MM.1S (cell line): Measurements from ENCODE around the gene AGPAT3.
"Not testable (repeated sequence)": the region's sequence is repeated elsewhere in the genome, so short reads cannot be mapped to it uniquely, and the experiment has no call there.

Source experiments
- DNase-seq: peaks from one replicate; pipeline ENCODE4 v3.0.0-alpha.2; 2015
- H2AFZ ChIP-seq: fragments of 300-600 bp; sonication (generic); 2 replicates; pipeline ENCODE4 v1.6.0; 2016; ENCODE audit warnings: antibody characterized with exemption, low read length
- H3F3A ChIP-seq: fragments of 300-600 bp; sonication (generic); 2 replicates; pipeline ENCODE4 v1.6.1; 2016; ENCODE audit warnings: mild to moderate bottlenecking, antibody characterized with exemption, low read length, moderate library complexity, mixed read lengths; ENCODE audit not compliant: insufficient read depth
- H3K27ac ChIP-seq: fragments of 300-600 bp; sonication (generic); 2 replicates; pipeline ENCODE4 v1.5.1; 2016; ENCODE audit warnings: mild to moderate bottlenecking, low read length
- H3K27me3 ChIP-seq: fragments of 300-600 bp; sonication (generic); replicated peaks from 2 replicates; pipeline ENCODE4 v1.6.0; 2016; ENCODE audit warnings: low read length; ENCODE audit not compliant: insufficient read depth
- H3K36me3 ChIP-seq: fragments of 300-600 bp; sonication (generic); replicated peaks from 2 replicates; pipeline ENCODE4 v1.6.1; 2016; ENCODE audit warnings: mild to moderate bottlenecking, low read length, mixed read lengths; ENCODE audit not compliant: insufficient read depth
- H3K4me1 ChIP-seq: fragments of 300-600 bp; sonication (generic); 2 replicates; pipeline ENCODE4 v1.6.1; 2016; ENCODE audit warnings: low read length, mixed read lengths
- H3K4me2 ChIP-seq: fragments of 300-600 bp; sonication (generic); 2 replicates; pipeline ENCODE4 v1.6.0; 2016; ENCODE audit warnings: low read depth, low read length
- H3K4me3 ChIP-seq: fragments of 300-600 bp; sonication (generic); 2 replicates; pipeline ENCODE4 v1.5.1; 2016; ENCODE audit warnings: low read length, mixed read lengths
- H3K79me2 ChIP-seq: fragments of 300-600 bp; sonication (generic); 2 replicates; pipeline ENCODE4 v1.6.1; 2016; ENCODE audit warnings: mixed run types, low read length, mixed read lengths
- H3K9ac ChIP-seq: fragments of 300-600 bp; sonication (generic); 2 replicates; pipeline ENCODE4 v1.6.1; 2016; ENCODE audit warnings: low read length, mixed read lengths
- H3K9me2 ChIP-seq: fragments of 300-600 bp; sonication (generic); replicated peaks from 2 replicates; pipeline ENCODE4 v1.6.1; 2016; ENCODE audit warnings: mild to moderate bottlenecking, low read length, mixed read lengths; ENCODE audit not compliant: insufficient read depth
- H3K9me3 ChIP-seq: fragments of 300-600 bp; sonication (generic); replicated peaks from 2 replicates; pipeline ENCODE4 v1.6.1; 2016; ENCODE audit warnings: mild to moderate bottlenecking, low read length, mixed read lengths; ENCODE audit not compliant: insufficient read depth
- H4K20me1 ChIP-seq: fragments of 300-600 bp; sonication (generic); 2 replicates; pipeline ENCODE4 v1.6.1; 2016; ENCODE audit warnings: mild to moderate bottlenecking, low read length, moderate library complexity, mixed read lengths; ENCODE audit not compliant: insufficient read depth
- CTCF ChIP-seq: fragments of 300-600 bp; sonication (generic); IDR thresholded peaks from 2 replicates; pipeline ENCODE4 v1.5.1; 2016; ENCODE audit warnings: antibody characterized with exemption, low read length, mixed read lengths
- EZH2 ChIP-seq: fragments of 300-600 bp; sonication (generic); optimal IDR thresholded peaks from 2 replicates; pipeline ENCODE3; 2017; ENCODE audit warnings: low read depth, mild to moderate bottlenecking, antibody characterized with exemption, low read length, mixed read lengths
- EZH2phosphoT487 ChIP-seq: fragments of 300-600 bp; sonication (generic); IDR thresholded peaks from 2 replicates; pipeline ENCODE4 v1.6.1; 2018; ENCODE audit warnings: antibody characterized with exemption, low read length

Gene AGPAT3

DNA sequence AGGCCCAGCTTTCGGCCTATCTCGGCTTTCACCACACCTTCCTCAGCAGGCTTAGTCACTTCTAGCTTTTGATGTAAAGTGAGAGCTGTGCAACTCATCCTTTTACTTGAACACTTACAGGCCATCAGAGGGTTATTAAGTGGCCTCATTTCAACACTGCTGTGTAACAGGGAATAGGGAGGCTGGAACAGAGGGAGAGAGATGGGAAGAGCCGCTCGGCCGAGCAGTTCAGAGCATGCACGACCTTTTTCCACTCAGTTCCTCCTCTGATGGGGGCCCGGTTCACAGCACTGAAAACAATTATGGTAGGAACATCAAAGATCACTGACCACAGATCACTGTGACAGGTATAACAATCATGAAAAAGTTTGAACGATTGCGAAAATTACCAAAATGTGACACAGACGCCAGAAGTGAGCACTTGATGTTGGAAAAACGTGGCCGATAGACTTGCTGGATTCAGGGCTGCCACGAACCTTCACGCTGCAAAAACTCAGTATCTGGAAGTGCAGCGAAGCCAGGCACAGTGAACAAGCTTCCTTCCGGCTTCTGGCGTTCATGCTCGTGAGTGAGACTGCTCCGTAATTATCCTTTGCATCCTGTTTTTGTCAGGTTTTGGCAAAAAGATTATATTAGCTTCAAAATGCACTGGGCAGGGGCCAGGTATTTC lies 28.6 kb downstream of the AGPAT3 start:
- peaks cover 83% of the 10 kb centered on the region for H3K79me2 ChIP-seq
- no peak overlapping the region for H3K9ac ChIP-seq
- no peak overlapping the region for H3K27ac ChIP-seq
- no peak overlapping the region for H2AFZ ChIP-seq
- no peaks in the 10 kb centered on the region for H3K27me3 ChIP-seq
- H3K9me2 ChIP-seq = no peaks in the 10 kb centered on the region
- no peak overlapping the region for H3K4me3 ChIP-seq
- H3F3A ChIP-seq = no peaks in the 10 kb centered on the region
- TF ChIP-seq EZH2phosphoT487 = no peak
- TF ChIP-seq EZH2 = no peak
- TF ChIP-seq CTCF = no peak
- H3K4me2 ChIP-seq = no peak overlapping the region
- H4K20me1 ChIP-seq = 0 out of 2 replicates have a peak, but pooled peaks cover 5% of the 10 kb centered on the region
- no peaks in the 10 kb centered on the region for H3K36me3 ChIP-seq
- no peak for DNase-seq
- H3K4me1 ChIP-seq = no peaks in the 10 kb centered on the region
- no peaks in the 10 kb centered on the region for H3K9me3 ChIP-seq

- Histone ChIP-seq H3K36me3 (0 out of 2 replicates have a peak, but pooled peaks cover 2% of the 10 kb centered on the region), H3K4me2 (no peak overlapping the region), H3K27me3 (no peaks in the 10 kb centered on the region), H3K4me3 (no peak overlapping the region), H3K4me1 (no peaks in the 10 kb centered on the region), H4K20me1 (0 out of 2 replicates have a peak, but pooled peaks cover 5% of the 10 kb centered on the region), H3F3A (no peaks in the 10 kb centered on the region), H3K9me3 (no peaks in the 10 kb centered on the region), H3K79me2 (peaks cover 83% of the 10 kb centered on the region), H3K9ac (no peak overlapping the region), H2AFZ (no peak overlapping the region), H3K27ac (no peak overlapping the region), H3K9me2 (no peaks in the 10 kb centered on the region)
- DNase-seq = no peak
- TF ChIP-seq EZH2 = no peak
- no peak for TF ChIP-seq EZH2phosphoT487
- no peak for TF ChIP-seq CTCF
Measured at GRCh38 chr21:43894206-43894577, 29.2 kb downstream of the AGPAT3 start.

DNA sequence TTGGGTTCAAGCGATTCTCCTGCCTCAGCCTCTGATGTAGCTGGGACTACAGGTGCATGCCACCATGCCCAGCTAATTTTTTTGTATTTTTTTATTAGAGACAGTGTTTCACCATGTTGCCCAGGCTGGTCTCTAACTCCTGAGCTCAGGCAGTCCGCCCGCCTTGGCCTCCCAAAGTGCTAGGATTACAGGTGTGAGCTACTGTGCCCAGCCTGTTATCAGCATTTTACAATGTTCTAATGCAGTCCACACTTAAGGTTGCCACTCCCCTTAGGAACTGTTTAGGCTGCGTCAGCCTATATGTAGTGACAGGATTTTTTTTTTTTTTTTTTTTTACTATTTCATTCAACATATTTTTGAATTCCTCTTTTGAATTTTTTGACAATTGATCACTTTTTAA lies 30.2 kb downstream of the AGPAT3 start:
- H2AFZ ChIP-seq = no peak overlapping the region
- H3K9me3 ChIP-seq = no peaks in the 10 kb centered on the region
- H3F3A ChIP-seq = no peaks in the 10 kb centered on the region
- no peak for DNase-seq
- 0 out of 2 replicates have a peak, but pooled peaks cover 2% of the 10 kb centered on the region for H3K36me3 ChIP-seq
- H3K9me2 ChIP-seq = no peaks in the 10 kb centered on the region
- H3K27me3 ChIP-seq = no peaks in the 10 kb centered on the region
- H3K4me1 ChIP-seq = no peaks in the 10 kb centered on the region
- no peak overlapping the region for H3K9ac ChIP-seq
- no peak overlapping the region for H3K27ac ChIP-seq
- no peak overlapping the region for H3K4me3 ChIP-seq
- H4K20me1 ChIP-seq = 0 out of 2 replicates have a peak, but pooled peaks cover 5% of the 10 kb centered on the region
- H3K79me2 ChIP-seq = peaks cover 83% of the 10 kb centered on the region
- TF ChIP-seq CTCF = no peak
- no peak for TF ChIP-seq EZH2
- no peak for TF ChIP-seq EZH2phosphoT487
- no peak overlapping the region for H3K4me2 ChIP-seq

DNA sequence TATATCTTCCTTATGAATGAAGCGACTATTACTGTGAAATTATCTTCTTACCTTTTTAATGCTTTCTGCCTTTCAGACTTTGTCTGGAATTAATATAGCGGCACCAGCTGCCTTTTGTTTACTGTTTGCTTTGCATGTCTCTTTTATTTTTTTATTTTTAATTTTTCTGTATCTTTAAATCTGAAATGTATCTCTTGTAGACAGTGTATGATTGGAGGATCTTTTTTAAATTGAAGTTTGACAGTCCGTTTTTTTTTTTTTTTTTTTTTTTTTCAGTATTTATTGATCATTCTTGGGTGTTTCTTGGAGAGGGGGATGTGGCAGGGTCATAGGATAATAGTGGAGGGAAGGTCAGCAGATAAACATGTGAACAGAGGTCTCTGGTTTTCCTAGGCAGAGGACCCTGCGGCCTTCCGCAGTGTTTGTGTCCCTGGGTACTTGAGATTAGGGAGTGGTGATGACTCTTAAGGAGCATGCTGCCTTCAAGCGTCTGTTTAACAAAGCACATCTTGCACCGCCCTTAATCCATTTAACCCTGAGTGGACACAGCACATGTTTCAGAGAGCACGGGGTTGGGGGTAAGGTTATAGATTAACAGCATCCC lies 31.8 kb downstream of the AGPAT3 start:
- H3F3A ChIP-seq, H3K9me2 ChIP-seq, H4K20me1 ChIP-seq, H2AFZ ChIP-seq, DNase-seq, H3K27me3 ChIP-seq, H3K9me3 ChIP-seq, H3K9ac ChIP-seq, H3K36me3 ChIP-seq, H3K4me1 ChIP-seq, H3K27ac ChIP-seq, H3K4me3 ChIP-seq, H3K4me2 ChIP-seq: not testable (repeated sequence)
- H3K79me2 ChIP-seq = peaks cover 86% of the 10 kb centered on the region
